Glutamatergic neuron (in vitro differentiated cells): ENCODE results near the gene RDX. TPM values are rescaled to one million over a fixed set of nuclear protein-coding genes. Genes with fewer than 3 reads are reported as not detected.
"Not testable (repeated sequence)": the region's sequence is repeated elsewhere in the genome, so short reads cannot be mapped to it uniquely, and the experiment has no call there.

Experiments used
- DNase-seq: peaks from one replicate; pipeline ENCODE4 v3.0.0; 2022
- H3K27ac Mint-ChIP-seq: one replicate; pipeline ENCODE4 v1.8.0; 2020; ENCODE audit warnings: mild to moderate bottlenecking, mixed read lengths, inconsistent platforms; ENCODE audit not compliant: unreplicated experiment
- H3K27me3 Mint-ChIP-seq: one replicate; pipeline ENCODE4 v1.8.0; 2020; ENCODE audit warnings: mild to moderate bottlenecking, moderate library complexity, mixed read lengths, inconsistent platforms; ENCODE audit not compliant: unreplicated experiment
- H3K36me3 Mint-ChIP-seq: one replicate; pipeline ENCODE4 v1.8.0; 2020; ENCODE audit warnings: mild to moderate bottlenecking, mixed read lengths, inconsistent platforms; ENCODE audit not compliant: unreplicated experiment
- H3K4me1 Mint-ChIP-seq: one replicate; pipeline ENCODE4 v1.8.0; 2020; ENCODE audit warnings: mild to moderate bottlenecking, low read depth, mixed read lengths, inconsistent platforms; ENCODE audit not compliant: unreplicated experiment
- H3K4me3 Mint-ChIP-seq: one replicate; pipeline ENCODE4 v1.8.0; 2020; ENCODE audit warnings: mild to moderate bottlenecking, mixed read lengths, inconsistent platforms; ENCODE audit not compliant: unreplicated experiment
- H3K9me3 Mint-ChIP-seq: one replicate; pipeline ENCODE4 v1.8.0; 2020; ENCODE audit warnings: mild to moderate bottlenecking, moderate library complexity, mixed read lengths, inconsistent platforms; ENCODE audit not compliant: unreplicated experiment
- total RNA-seq: library from RNA; stranded (reverse); fragmentation: NEBNext Ultra II Directional; extraction: Animal tissue kit (Norgen Biotek cat#: 25700); gene quantifications from one replicate; pipeline ENCODE4 v1.2.1, GENCODE V29; 2021; ENCODE audit not compliant: unreplicated experiment
- TF ChIP-seq, protein P1 (sequence below): fragments of 200-600 bp; sonication (generic); IDR thresholded peaks from one replicate; pipeline ENCODE4 v1.5.0; 2021; ENCODE audit not compliant: partially characterized antibody, unreplicated experiment

The RDX gene
- total RNA-seq, 1 donor from 2014 or later: 71.7 TPM

DNA sequence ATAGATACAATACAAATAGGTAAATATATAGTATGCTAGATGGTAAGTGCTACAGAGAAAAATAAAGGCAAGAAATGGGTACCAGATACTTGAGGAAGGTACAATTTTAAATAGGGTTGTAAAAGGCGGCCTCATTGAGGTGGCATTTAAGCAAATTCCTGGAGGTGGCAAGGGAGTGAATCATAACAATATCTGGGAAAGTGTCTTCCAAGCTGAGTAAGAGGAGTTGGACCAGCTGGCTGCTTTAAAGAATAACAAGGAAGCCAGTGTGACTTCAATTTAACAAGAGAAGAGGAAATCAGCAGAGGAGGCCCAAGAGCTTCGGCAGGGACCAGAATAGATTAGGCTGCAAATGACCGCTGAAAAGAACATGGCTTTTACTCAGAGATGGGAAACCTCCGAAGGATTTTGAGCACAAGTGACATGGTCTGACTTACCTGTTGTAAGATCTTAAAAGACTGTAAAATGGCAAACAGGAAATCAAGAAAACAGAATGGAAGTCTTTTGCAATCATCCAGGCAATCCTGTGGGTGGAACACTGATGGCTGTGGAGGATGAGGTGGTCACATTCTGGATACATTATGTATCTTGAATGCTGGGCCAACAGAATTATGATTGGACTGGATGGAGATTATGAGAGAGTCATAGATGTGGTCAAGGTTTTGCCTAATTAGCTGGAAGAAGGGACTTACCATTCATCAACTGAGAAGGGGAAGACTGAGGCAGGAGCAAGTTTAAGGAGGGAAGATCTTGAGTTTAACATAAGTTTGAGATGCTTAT, 77.2 kb downstream of the RDX start:
- Mint-ChIP-seq H3K27ac (no peak overlapping the region), H3K4me3 (no peak overlapping the region), H3K4me1 (peaks cover 7% of the 10 kb centered on the region), H3K9me3 (no peaks in the 10 kb centered on the region), H3K36me3 (peaks cover 12% of the 10 kb centered on the region), H3K27me3 (peaks cover 3% of the 10 kb centered on the region)
- TF ChIP-seq, protein P1, sequence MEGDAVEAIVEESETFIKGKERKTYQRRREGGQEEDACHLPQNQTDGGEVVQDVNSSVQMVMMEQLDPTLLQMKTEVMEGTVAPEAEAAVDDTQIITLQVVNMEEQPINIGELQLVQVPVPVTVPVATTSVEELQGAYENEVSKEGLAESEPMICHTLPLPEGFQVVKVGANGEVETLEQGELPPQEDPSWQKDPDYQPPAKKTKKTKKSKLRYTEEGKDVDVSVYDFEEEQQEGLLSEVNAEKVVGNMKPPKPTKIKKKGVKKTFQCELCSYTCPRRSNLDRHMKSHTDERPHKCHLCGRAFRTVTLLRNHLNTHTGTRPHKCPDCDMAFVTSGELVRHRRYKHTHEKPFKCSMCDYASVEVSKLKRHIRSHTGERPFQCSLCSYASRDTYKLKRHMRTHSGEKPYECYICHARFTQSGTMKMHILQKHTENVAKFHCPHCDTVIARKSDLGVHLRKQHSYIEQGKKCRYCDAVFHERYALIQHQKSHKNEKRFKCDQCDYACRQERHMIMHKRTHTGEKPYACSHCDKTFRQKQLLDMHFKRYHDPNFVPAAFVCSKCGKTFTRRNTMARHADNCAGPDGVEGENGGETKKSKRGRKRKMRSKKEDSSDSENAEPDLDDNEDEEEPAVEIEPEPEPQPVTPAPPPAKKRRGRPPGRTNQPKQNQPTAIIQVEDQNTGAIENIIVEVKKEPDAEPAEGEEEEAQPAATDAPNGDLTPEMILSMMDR: no peak
- no peak for DNase-seq

DNA sequence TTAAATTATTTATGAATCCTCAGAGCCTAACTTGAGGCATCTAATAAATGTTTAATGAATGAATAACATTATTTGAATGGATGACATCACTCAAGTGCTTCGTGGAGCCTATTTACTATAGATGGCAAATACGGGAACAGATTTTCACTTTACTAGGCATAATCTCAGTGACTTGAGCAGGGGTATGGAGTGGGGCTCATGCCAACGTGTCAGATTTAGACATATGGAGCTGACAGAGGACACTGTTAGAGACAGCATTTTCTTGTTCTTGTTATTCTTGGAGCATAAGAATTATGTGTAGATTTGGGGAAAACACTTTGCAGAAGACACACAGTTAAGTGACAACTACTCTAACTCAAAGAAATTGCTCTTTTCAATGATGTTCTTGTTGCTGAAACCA, 78.5 kb downstream of the RDX start:
- peaks cover 3% of the 10 kb centered on the region for H3K27me3 Mint-ChIP-seq
- TF ChIP-seq, protein P1: no peak
- peak overlapping the region; percentile 78 for H3K27ac Mint-ChIP-seq
- no peaks in the 10 kb centered on the region for H3K9me3 Mint-ChIP-seq
- no peak overlapping the region for H3K4me3 Mint-ChIP-seq
- peaks cover 7% of the 10 kb centered on the region for H3K4me1 Mint-ChIP-seq
- no peak for DNase-seq
- H3K36me3 Mint-ChIP-seq: peaks cover 12% of the 10 kb centered on the region

DNA sequence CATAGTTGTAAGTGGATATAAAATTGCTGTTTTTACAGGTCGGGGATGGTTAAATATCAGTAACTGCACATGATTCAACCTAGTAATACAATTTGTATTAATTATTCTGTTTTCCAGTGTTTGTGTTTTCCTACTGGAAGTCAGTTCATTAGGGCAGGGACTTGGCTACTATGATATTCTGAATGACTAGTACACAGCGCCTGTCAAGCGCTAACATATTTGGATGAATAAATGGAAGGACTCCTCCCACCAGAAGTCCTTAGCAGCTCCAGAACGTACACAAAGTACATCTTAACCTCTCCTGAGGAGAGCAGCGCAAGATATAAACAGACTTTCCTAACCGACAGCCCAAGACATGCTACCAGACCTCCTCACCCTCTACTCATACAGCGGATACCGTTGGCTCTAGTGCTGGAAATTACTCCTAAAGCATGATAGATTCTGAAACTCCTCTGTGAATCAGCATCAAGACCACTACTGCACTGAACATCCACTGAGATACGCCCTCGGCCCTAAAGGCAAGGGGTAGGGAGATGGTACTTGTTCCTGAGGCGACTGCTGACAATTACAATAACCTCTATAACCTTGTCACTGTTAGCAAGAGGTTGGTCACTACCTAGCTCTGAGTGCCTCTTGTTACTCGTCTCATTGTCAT, 79.1 kb downstream of the RDX start:
- H3K9me3 Mint-ChIP-seq: no peaks in the 10 kb centered on the region
- H3K4me1 Mint-ChIP-seq: peaks cover 7% of the 10 kb centered on the region
- peaks cover 3% of the 10 kb centered on the region for H3K27me3 Mint-ChIP-seq
- H3K4me3 Mint-ChIP-seq: no peak overlapping the region
- DNase-seq: no peak
- TF ChIP-seq, protein P1: no peak
- peak overlapping the region; percentile 78 for H3K27ac Mint-ChIP-seq
- peaks cover 12% of the 10 kb centered on the region for H3K36me3 Mint-ChIP-seq

DNA sequence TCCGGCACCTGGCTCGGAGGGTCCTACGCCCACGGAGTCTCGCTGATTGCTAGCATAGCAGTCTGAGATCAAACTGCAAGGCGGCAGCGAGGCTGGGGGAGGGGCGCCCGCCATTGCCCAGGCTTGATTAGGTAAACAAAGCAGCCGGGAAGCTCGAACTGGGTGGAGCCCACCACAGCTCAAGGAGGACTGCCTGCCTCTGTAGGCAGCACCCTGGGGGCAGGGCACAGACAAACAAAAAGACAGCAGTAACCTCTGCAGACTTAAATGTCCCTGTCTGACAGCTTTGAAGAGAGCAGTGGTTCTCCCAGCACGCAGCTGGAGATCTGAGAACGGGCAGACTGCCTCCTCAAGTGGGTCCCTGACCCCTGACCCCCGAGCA, 87.1 kb downstream of the RDX start:
- H3K9me3 Mint-ChIP-seq, H3K4me3 Mint-ChIP-seq, H3K36me3 Mint-ChIP-seq, H3K4me1 Mint-ChIP-seq, H3K27me3 Mint-ChIP-seq, H3K27ac Mint-ChIP-seq: not testable (repeated sequence)
- DNase-seq: peak; percentile 33

DNA sequence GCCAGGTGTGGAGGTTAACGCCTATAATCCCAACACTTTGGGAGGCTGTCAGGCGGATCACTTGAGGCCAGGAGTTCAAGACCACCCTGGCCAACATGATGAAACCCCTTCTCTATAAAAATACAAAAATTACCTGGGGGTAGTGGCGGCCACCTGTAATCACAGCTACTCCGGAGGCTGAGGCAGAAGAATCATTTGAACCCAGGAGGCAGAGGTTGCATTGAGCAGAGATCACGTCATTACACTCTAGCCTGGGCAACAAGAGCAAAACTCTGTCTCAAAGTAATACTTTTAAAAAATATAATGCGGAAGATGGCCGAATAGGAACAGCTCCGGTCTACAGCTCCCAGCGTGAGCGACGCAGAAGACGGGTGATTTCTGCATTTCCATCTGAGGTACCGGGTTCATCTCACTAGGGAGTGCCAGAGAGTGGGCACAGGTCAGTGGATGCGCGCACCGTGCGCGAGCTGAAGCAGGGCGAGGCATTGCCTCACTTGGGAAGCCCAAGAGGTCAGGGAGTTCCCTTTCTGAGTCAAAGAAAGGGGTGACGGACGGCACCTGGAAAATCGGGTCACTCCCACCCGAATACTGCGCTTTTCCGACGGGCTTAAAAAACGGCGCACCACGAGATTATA, 87.6 kb downstream of the RDX start:
- H3K9me3 Mint-ChIP-seq, H3K27me3 Mint-ChIP-seq, H3K4me1 Mint-ChIP-seq, DNase-seq, H3K36me3 Mint-ChIP-seq: not testable (repeated sequence)
- H3K27ac Mint-ChIP-seq: peak overlapping the region; percentile 70
- H3K4me3 Mint-ChIP-seq: peak overlapping the region; percentile 74

DNA sequence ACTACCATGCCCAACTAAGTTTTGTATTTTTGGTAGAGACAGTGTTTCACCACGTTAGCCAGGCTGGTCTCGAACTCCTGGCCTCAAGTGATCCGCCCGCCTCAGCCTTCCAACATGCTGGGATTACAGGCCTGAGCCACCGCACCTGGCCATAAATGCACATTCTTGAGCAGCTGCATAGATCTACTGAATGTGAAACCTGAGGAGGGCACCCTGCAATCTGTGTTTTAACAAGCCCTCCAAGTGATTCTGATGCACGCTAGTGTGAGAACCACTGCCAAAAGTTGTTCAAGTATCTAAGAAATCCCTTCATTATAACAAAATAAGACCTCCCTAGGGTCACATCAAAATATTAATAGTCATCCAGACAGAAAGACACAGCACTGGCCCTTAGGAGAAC, 89.3 kb downstream of the RDX start:
- Mint-ChIP-seq H3K27me3 (peaks cover 2% of the 10 kb centered on the region), H3K9me3 (peaks cover 2% of the 10 kb centered on the region), H3K4me3 (no peak overlapping the region), H3K4me1 (no peaks in the 10 kb centered on the region), H3K36me3 (no peaks in the 10 kb centered on the region), H3K27ac (no peak overlapping the region)
- no peak for DNase-seq
- TF ChIP-seq, protein P1: no peak
